HL-60/S4 treated with retinoic acid at 250 ng/mL for 4 days and 3 days (cell line): ENCODE data around the gene STK25.
"Not testable (repeated sequence)": the region's sequence is repeated elsewhere in the genome, so short reads cannot be mapped to it uniquely, and the experiment has no call there.

Experiments
- in situ Hi-C: fragments of 300-500 bp; cut with MboI; formaldehyde crosslinking; loops from 2 replicates; pipeline ENCODE4 v1.7.0; 2022; ENCODE audit warnings: low sequenced_read_pairs

The STK25 gene

DNA sequence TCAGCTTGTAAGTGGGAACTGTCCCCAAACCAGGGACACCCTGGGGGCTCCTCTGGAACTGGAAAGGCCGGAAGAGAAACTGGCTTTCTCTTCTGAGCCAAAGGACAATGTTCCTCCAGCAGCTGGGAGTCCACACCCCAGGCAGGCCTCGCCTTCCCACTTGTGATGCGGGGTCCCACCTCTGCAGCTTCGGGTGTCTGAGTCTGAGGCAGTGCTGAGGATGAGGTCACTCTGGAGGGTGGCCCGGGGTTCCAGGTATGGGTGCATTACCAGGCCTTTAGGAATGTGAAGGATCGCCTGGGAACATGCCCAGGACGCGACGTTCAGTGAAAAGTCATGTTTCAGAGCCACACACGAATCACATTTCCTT lies 32.0 kb upstream of the STK25 start:
- in situ Hi-C loops: no loop called here

DNA sequence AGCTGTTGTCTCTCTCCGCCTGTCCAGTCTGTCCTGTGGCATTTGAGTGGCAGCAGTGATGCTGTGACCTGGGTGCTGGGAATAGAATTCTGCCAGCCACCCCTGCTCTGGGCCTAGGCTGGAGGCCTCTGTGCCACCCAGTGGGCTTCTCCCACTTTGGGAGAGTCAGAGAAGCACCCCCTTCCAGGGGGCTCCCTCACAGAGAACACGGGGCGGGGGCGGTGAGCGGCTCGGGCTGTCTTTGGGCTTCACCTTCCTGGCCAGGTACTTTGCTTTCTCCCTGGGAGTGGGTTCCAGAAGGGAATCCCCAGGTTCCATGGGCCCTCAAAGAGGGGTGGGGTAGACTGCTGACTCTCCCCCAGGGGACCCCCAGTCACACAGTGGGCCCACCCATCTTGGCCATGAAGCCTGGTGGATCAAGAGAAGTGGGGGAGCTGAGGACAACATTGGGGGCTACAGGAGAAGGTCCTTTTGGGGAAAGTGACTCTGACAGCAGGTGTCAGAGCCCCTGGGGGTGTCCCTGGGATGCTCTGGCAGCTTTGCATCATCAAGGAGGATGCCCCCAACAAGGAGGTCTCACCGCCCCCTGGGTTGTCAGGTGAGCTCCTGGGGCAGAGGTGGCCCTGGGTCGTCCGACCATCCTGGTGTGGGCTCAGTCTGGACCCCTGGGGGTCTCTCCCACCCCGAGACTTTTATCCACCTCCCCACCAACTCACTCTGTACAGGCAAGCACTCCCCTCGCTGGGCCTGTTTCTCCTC lies 31.4 kb upstream of the STK25 start:
- in situ Hi-C loops: no loop called here

DNA sequence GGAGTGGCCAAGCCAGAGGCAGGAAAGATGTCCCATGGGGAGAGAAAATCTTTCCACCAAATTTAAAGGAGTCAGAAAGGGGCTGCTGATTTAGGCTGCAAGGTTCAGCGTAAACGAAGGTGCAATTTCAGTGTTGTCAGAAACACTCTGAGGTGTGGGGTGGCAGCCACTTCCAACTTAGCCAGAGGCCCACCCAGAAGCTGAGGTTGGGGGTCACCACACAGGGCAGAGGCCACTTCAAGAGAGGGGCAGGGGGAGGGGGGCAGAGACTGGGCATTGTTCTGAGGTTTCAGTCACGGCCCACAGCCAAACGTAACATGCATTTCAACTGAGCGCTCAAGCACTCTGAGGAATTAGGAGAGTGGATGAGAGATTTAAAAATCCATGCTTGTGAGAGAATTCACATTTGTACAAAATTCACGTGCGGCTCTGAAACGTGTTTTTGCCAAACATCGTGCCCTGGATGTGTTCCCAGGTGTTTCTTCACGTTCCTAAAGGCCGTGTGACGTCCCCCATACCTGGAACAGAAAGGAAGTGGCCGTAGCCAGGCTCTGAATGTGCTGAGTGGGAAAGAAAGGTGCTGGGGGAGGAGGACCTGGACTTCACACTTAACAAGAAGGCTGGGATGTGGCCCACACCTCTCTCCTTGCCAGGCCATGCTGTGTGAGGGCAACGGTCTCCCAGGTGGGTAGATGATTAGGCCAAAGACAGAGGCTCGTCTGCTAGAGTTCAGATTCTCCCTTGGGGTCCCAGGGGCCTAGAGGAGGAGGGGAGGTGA lies 30.6 kb upstream of the STK25 start:
- in situ Hi-C loops: no loop called here

DNA sequence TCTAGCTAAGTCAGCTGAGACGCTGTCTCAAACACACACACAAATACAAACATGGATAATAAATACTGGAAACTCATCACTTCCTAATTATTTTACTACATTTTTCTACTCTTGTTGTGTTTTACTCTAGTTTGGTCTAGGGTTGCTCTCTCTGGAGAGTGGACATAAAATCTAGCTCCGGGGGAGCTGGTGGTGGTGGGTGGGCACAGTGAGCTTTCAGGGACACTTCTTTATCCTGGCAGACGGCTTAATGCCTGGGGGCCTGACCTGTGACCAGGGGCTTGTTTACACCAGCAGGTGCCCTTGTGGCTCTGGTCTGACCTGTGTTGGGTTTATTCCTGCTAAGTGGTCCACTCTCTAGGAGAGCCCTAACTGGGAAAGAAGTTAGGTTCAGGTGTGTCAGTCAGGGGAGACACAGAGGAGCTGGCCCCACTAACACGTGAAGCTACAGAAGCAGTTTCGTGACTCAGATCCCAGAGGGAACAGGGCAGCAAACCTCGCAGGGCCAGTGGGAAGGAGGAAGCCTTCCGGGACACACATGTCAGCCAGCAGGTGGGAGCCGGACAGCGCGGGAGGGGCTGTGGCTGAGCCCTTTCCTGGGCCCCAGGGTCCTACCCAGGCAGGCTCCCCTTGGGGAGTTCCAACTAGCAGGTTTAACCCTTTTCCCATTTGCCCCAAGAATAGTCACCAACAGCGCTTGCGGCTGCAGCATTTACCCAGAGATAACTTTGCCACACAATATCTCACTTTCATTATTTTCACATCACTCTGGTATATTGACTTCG lies 27.7 kb upstream of the STK25 start:
- in situ Hi-C loops: no loop called here

DNA sequence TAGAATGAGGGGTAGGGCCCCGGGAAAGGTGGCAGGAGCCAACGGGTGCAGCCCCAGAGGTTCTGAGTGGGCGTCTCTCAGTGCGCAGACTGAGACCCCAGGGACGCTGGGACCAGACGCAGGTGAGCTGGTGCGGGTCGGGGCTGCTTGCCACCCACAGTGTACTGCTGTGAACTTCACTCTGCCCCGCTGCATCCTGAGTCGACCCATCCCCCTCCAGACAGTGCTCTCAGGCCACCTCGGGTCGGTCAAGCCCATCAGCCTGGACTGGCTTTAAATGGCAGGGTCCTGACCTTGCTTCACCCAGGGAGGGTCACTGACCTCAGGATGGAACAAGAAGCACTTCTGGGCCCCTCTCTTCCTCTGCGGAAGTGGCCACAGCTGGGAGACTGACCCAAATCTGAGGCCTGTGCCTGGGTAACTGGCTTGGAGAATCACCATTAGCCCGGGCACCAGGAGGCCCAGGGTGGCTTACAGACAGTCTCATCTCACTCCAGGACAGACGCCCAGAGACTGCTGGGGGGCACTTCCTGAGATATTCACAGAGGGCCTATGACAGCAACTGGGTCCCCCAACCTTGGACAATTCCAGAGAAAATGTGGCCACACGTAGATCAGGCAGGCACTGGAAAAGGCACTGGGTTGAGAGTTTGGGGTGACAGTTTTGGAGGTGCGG lies 26.5 kb upstream of the STK25 start:
- in situ Hi-C loops: no loop called here

DNA sequence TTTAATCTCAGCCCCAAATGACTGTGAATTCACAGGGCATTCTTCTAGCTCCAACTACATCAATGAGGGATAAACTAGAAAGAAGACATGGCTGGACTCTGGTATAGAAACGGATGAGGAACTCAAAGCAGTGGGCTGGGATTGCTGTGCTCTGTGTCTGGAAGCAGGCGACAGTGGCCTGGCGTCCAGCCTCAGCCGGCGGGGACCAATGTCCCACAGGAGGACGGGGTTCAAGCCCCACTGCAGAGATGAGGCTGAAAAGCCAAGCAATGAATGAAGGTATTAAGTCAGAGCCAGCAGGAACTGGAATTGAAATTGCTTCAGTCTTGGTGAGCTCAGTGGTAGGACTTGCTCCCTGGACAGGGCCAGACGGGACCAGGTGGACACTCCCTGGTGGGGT lies 25.9 kb upstream of the STK25 start:
- in situ Hi-C loops: no loop called here

DNA sequence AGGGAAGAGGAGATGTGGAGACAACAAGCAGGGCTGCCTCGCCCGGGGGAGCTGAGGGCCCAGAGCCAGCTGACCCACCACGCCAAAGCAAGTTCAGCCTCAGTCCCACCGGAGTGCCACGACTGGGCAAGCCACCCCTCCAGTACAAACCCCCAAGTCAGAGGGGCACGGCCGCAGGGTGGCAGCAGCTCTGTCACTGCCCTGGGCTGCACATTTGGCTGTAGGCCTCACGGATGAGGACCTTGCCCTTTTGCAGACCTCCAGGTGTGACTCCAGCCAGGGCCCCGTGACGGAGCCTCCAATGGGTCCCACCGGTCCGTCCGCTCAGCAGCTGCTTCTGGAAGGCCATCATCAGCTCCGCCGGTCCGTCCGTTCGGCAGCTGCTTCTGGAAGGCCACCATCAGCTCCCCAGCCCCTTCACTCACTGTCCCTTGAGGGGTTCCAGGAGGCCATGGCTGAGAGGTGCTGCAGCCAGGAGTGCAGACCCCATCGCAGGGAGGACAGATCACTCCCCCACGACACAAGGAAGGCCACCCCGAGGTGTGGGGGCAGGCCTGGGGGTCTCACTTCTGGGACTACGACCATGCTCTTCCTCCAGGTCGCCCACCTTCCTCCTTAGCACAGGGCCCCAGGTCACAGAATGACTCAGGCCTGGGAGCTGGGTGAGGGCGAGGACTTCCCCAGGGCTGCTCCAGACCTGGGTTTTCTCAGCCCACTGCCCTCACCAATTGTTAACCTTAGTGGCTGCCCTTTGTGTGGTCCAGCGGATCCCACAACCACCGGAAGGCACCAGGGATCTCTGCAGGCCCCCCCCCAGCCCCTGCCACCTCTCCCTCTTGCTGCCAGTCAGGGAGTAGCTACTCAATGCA lies 24.6 kb upstream of the STK25 start:
- in situ Hi-C loops: no loop called here

DNA sequence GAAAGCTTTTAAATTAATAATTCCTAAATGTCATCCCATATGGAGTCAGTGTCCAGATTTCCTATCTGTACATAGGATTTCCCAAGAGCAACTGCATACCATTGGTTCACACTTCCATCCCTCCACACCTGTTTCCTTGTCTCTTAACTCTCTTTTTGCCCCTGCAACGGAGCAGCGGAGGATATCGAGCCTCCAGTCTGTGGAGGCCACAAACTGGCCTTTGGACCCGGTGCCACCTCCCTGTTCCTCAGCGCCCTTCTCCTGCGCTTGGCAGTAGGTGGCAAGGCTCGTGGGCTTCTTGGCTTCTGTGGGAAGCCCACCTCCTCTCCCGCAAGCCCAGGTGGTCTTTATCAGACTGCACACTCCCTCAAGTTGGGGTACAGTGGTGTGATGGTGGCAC lies 23.8 kb upstream of the STK25 start:
- in situ Hi-C loops: no loop called here

DNA sequence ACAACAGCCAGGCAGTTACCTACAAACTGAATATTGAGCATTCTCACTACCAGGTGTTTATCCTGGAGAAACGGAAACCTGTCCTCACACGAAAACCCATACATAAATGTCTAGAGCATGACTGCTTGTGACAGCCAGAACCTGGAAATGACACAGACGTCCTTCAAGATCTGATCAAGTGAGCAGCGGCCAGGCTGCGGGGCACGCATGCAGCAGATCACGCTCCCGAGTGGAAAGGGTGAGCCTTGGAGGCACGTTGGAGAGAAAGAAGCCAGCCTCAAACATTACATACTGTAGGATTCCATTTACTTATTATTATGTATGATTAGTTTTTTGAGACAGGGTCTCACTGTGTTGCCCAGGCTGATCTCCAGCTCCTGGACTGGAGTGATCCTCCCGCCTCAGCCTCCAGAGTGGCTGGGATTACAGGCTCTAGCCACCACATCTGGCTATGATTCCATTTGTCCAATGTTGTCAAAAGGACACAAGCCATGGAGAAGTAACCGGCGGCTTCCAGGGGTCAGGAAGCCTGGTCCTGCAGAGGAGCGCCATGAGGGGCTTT lies 22.9 kb upstream of the STK25 start:
- in situ Hi-C loops: no loop called here

DNA sequence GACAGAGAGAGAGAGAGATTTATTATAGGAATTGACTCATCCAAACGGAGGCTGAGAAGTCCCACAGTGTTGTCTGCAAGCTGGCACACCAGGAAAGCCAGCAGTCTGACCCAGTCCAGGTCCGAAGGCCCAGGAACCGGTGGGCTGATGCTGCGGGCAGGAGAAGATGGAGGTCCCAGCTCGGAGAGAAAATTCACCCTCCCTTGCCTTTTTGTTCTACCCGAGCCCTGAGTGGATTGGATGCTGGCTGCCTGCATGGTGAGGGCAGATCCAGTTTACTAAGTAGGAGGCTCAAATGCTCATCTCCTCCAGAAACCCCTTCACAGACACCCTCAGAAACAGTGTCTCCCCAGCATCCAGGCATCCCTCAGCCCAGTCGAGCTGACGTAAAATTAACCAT lies 22.2 kb upstream of the STK25 start:
- in situ Hi-C loops: no loop called here

DNA sequence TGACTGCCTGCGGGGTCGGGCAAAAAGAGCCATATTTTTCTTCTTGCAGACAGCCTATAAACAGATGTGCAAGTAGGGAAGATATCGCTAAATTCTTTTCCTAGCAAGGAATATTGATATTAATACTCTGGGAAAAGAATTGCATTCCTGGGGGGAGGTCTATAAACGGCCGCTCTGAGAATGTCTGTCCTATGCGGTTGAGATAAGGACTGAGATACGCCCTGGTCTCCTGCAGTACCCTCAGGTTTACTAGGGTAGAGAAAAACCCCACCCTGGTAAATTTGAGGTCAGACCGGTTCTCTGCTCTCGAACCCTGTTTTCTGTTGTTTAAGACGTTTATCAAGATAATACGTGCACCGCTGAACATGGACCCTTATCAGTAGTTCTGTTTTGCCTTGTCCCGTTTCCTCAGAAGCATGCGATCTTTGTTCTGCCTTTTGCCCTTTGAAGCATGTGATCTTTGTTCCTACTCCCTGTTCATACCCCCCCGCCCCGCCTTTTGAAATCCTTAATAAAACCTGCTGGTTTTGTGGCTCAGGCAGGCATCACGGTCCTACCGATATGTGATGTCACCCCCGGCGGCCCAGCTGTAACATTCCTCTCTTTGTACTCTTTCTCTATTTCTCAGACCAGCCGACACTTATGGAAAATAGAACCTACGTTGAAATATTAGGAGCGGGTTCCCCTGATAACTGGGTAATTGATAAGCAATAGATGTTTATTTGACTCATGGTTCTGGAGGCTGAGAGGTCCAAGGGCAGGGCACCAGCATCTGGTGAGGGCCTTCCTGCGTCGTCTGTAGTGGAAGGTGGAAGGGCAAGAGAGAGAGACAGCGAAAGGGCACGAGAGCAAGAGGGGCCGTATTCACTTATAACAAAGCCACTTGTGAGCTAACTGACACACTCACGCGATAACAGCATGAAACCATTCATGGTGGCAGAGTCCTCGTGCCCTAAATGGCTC lies 17.7 kb upstream of the STK25 start:
- in situ Hi-C loops: not testable (repeated sequence)

DNA sequence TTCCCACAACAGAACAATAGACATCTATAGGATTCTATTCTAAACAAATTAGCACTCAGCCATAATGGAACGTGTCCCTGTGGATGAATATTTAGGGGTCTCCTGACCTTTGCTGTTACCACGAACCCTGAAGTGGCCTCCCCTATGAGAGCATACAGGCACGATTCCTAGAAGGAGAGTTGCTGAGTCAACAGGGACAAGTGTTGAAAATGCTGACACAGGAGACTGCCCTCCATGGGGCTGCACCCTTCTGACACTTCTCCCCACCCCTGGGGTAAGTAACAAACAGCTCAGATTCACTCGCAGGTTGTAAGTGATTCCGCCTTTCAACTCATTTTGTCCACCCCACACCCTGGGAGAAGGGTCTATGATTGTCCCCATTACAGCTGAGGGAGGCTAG lies 14.1 kb upstream of the STK25 start:
- in situ Hi-C loops: no loop called here

DNA sequence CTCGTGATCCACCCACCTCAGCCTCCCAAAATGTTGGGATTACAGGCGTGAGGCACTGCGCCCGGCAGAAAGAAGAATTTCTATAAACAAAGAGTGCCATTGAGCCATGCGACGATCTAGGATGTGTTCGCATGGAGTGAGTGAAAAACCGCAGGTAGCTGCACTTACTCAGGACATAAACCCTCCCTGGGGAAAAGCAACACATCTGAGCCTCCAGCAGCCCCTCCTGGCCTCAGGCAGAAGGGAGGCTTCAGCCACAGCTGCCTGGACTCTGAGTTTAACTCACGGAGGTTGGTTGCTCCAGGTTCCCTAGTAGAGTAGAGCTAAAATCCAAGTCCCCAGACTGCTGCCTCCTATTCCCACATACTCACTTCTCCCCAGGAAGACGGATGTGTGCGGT lies 11.3 kb upstream of the STK25 start:
- in situ Hi-C loops: no loop called here

DNA sequence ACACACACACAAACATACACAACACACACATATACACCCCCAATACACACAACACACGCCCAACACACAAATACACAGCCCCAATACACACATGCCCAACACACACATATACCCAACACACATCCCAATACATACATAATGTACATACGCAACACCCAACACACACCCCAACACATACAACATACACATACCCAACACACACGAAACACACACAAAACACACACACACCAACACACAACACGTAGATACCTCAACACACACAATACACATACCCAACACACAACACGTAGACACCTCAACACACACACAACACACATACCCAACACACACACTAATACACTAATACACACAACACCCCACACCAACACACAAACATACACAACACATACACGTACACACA lies 8.9 kb upstream of the STK25 start:
- in situ Hi-C loops: no loop called here

DNA sequence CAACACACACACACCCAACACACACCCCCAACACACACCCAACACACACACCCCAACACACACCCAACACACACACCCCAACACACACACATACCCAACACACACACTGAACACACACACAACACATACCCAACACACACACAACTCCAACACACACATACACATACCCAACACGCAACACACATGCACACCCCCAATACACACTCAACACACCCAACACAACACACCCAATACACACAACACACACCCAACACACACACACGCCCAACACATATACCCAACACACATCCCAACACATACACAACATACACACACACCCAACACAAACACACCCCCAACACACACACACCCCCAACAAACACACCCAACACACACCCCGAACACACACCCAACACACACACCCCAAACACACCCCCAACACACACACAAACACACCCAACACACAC lies 8.2 kb upstream of the STK25 start:
- in situ Hi-C loops: no loop called here

DNA sequence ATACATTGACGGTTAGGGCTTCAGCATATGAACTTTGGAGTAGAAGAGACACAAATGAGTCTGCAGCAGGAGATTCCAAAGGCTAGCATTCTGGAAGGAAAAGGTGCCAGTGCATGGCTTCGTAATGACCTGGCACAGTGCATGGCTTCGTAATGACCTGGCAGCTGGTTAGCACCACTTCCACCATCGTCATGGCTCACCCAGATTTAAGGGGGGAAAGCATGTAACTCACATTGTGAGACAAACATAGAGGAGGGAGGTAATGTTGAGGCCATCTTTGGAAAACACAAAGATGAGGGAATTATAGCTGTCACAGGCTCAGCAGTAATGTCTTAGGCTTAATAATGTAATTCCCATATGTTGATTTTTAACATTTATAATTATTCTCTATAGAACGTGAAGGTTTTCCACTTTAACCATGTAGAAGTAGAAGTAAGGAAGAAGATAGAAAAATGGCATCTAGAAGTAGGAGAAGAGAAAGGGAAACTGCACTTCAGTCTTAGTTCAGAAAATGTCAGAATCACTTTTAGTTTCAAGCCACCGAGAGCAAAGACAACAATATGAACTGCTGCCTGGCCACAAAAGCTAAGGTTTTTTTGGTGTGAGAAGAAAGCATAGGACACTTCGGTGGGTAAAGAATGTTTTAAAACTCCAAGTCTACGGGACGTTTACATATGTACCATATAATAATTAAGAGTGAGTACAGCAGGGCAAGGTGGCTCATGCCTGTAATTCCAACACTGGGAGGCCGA lies 6.8 kb upstream of the STK25 start:
- in situ Hi-C loops: no loop called here

DNA sequence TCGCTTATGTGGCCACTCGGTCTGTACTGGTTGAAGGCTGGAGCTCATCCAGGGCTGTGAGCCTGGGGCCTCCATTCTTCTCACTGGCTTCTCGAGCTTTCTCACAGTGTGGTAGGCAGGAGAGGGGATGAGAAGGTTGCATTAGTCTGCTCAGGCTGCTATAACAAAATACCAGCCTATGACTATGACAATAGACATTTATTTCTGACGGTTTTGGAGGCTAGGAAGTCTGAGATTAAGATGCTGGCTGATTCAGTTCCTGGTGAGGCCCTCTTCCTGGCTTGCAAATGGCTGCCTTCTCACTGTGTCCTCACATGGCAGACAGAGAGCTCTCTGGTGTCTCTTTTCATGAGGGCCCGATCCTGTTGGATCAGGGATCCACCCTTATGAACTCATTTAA lies 6.2 kb upstream of the STK25 start:
- in situ Hi-C loops: no loop called here

DNA sequence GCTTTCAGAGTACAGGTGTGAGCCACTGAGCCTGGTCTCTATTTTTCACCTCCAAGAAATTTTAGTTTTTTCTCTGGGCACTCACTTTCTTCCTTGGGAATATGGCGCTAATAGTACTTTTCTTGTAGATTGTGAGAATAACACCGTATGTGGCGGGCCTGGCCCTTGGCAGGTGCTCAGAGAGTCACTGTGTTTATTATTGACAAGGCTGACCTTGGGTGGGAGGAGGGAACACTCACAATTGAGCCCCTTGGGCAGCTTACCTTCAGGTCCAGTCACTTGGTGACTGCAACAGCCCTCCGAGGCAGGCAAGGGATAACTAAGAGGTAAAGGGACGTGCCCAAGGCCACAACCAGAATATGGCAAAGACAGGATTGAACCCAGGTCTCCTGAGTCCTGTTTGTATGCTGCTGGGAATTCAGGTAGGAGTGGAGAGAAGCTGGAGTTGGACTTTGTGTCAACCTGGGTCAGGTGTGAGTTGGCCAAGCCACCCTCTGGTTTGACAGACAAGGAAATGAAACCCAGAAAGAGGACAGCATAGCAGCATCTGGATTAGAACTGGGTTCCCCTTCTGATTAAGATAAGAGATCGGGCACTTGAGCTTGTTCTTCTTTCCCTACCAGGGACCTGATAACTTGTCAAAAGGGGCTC lies 2.8 kb upstream of the STK25 start:
- in situ Hi-C loops: no loop called here
